ENCODE results near the gene NBAS.

Gene NBAS

GRCh38 chr2:15584767-15585469, 23.8 kb upstream of the NBAS start:
- Histone ChIP-seq H3K4me3 (ENCODE audit: low read depth, low read length, poor library complexity, severe bottlenecking) (no peak overlapping the region), H3F3A (ENCODE audit: insufficient read depth, low read length) (no peaks in the 10 kb centered on the region), H3K36me3 (ENCODE audit: insufficient read depth, low read length) (no peaks in the 10 kb centered on the region), H3K4me1 (ENCODE audit: insufficient read depth, low read length, severe bottlenecking) (peaks cover 7% of the 10 kb centered on the region), H3K9ac (ENCODE audit: low read length) (no peak overlapping the region), H3K4me2 (ENCODE audit: low read length) (no peak overlapping the region), H3K9me2 (ENCODE audit: low read depth, low read length) (no peaks in the 10 kb centered on the region), H2AFZ (ENCODE audit: low read length) (no peak overlapping the region), H3K9me3 (ENCODE audit: low read length) (no peaks in the 10 kb centered on the region), H4K20me1 (ENCODE audit: insufficient read depth, low read length) (no peaks in the 10 kb centered on the region), H3K27ac (ENCODE audit: low read depth, low read length, poor library complexity, severe bottlenecking) (no peak overlapping the region), H3K79me2 (ENCODE audit: insufficient read depth, low read length) (no peaks in the 10 kb centered on the region), H3K27me3 (ENCODE audit: insufficient read depth, low read length) (no peaks in the 10 kb centered on the region)
- no peak for TF ChIP-seq CTCF (IDR thresholded peaks at IDR 0.05; ENCODE audit: low read length)
- TF ChIP-seq EZH2 (IDR thresholded peaks at IDR 0.05; ENCODE audit: borderline replicate concordance, low read length) = no peak

GRCh38 chr2:15584316-15584715, 23.2 kb upstream of the NBAS start:
- Histone ChIP-seq H3K4me2 (ENCODE audit: low read length) (no peak overlapping the region), H3F3A (ENCODE audit: insufficient read depth, low read length) (no peaks in the 10 kb centered on the region), H2AFZ (ENCODE audit: low read length) (no peak overlapping the region), H3K27me3 (ENCODE audit: insufficient read depth, low read length) (no peaks in the 10 kb centered on the region), H3K9ac (ENCODE audit: low read length) (no peak overlapping the region), H3K9me2 (ENCODE audit: low read depth, low read length) (no peaks in the 10 kb centered on the region), H3K79me2 (ENCODE audit: insufficient read depth, low read length) (no peaks in the 10 kb centered on the region), H4K20me1 (ENCODE audit: insufficient read depth, low read length) (no peaks in the 10 kb centered on the region), H3K9me3 (ENCODE audit: low read length) (no peaks in the 10 kb centered on the region), H3K36me3 (ENCODE audit: insufficient read depth, low read length) (no peaks in the 10 kb centered on the region), H3K4me3 (ENCODE audit: low read depth, low read length, poor library complexity, severe bottlenecking) (no peak overlapping the region), H3K27ac (ENCODE audit: low read depth, low read length, poor library complexity, severe bottlenecking) (no peak overlapping the region), H3K4me1 (ENCODE audit: insufficient read depth, low read length, severe bottlenecking) (peaks cover 7% of the 10 kb centered on the region)
- TF ChIP-seq EZH2 (IDR thresholded peaks at IDR 0.05; ENCODE audit: borderline replicate concordance, low read length) = no peak
- no peak for TF ChIP-seq CTCF (IDR thresholded peaks at IDR 0.05; ENCODE audit: low read length)

- Histone ChIP-seq H3K9ac (ENCODE audit: low read length) (no peak overlapping the region), H3K4me3 (ENCODE audit: low read depth, low read length, poor library complexity, severe bottlenecking) (no peak overlapping the region), H3K9me3 (ENCODE audit: low read length) (no peaks in the 10 kb centered on the region), H3K4me2 (ENCODE audit: low read length) (no peak overlapping the region), H3K9me2 (ENCODE audit: low read depth, low read length) (no peaks in the 10 kb centered on the region), H3K36me3 (ENCODE audit: insufficient read depth, low read length) (no peaks in the 10 kb centered on the region), H3K27ac (ENCODE audit: low read depth, low read length, poor library complexity, severe bottlenecking) (no peak overlapping the region), H3K4me1 (ENCODE audit: insufficient read depth, low read length, severe bottlenecking) (peaks cover 7% of the 10 kb centered on the region), H2AFZ (ENCODE audit: low read length) (no peak overlapping the region), H3K27me3 (ENCODE audit: insufficient read depth, low read length) (no peaks in the 10 kb centered on the region), H3K79me2 (ENCODE audit: insufficient read depth, low read length) (no peaks in the 10 kb centered on the region), H3F3A (ENCODE audit: insufficient read depth, low read length) (no peaks in the 10 kb centered on the region), H4K20me1 (ENCODE audit: insufficient read depth, low read length) (no peaks in the 10 kb centered on the region)
- TF ChIP-seq EZH2 (IDR thresholded peaks at IDR 0.05; ENCODE audit: borderline replicate concordance, low read length) (no peak), CTCF (IDR thresholded peaks at IDR 0.05; ENCODE audit: low read length) (no peak)
These were observed 22.7 kb upstream of the NBAS start for GRCh38 chr2:15583826-15584225.

Data from OCI-LY1 (cell line).